Activated CD4-positive, alpha-beta T cell treated with anti-CD3 and anti-CD28 coated beads, Interleukin-2, Interleukin-6, amounts not matched to agents 100 ng/mL and 50 ng/mL, durations not matched to agents 16 hours and 8 hours (primary cell): ENCODE results near the gene ASTE1.
"Not testable (repeated sequence)": the region's sequence is repeated elsewhere in the genome, so short reads cannot be mapped to it uniquely, and the experiment has no call there.

Experiments used
- DNase-seq: peaks from one replicate; pipeline ENCODE4 v3.0.0-alpha.2; 2020

ASTE1 gene

DNA sequence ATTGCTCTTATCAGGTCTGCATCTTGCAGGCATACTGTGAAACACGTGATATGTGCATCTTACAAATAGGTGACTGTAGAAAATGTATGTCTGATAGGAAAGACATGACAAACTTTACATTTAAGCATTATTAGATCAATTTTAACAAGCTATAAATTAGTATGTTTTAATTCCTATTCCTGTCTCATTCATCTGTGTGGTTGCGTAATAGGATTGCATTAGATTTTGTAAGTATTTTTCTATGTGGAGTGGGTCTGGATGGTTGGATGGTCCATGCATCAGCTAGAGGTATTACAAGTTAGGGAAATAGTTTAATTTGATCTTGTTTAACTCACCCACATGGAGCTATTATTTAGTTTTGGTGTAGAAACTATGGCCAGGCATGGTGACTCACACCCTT is 18.8 kb downstream of the ASTE1 start:
- no peak for DNase-seq

DNA sequence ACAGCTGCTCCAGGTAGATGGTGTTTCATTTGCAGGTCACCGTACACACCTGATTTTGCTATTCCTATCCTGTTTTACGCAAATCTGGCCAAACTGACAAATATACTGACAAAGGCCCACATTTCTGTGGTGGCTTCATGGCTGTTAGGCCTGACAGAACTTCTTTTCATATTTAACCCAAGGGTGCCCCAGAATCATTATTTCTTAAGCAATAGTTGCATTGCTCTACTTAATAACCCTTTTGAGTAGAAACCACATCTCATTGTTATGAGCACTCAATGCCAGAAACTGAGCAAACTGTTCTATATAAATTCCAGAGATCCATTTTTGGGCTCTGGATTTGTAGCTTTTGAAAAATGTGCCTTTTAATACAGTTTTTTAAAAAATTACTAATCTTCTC is 19.4 kb downstream of the ASTE1 start:
- DNase-seq: no peak

DNA sequence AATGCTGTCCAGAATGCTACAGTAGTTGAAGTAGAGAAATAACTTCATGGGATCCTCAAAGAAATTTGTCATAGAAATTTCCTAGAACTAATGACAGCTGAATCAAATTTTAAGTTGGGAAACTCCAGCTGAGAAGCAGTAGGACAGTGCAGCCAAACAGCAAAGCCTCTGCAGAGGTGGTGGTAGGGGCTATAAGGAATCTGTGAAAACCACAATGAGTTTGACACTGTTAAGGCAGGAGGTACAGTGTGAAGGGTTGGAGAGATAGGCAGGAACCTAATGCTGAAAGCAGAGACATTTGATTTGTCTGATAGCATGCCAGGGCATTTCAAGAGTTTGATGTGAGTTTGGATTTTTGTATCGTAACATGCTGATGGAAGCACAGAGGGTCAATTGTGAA is 22.0 kb downstream of the ASTE1 start:
- peak; percentile 20 for DNase-seq

- DNase-seq: no peak
Observed at GRCh38 chr3:131001071-131001470, 25.6 kb downstream of the ASTE1 start.

GRCh38 chr3:130997289-130997688 is 29.3 kb downstream of the ASTE1 start:
- DNase-seq: no peak

- no peak for DNase-seq
Observed at GRCh38 chr3:130992344-130992743, 34.3 kb downstream of the ASTE1 start.

DNA sequence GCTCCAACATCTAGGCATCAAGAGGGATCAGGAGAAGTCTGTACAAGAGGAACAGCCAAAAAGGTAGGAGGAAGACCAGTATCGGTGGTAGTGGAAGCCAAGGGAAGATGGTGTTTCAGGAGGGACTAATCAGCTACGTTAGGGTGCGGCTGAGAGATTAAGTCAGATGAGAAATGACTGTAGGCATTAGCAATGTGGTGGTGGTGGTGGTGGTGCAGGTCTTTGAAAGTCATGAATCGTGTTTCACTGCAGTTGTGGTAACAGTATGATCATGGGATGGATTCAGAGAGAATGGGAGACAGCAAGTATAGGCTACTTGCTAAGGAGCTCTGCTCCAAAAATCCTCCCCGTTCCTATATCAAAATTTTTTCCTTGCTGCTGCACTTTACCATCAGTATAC is 35.5 kb downstream of the ASTE1 start:
- peak; percentile 17 for DNase-seq

GRCh38 chr3:130990282-130990681 is 36.3 kb downstream of the ASTE1 start:
- no peak for DNase-seq

DNA sequence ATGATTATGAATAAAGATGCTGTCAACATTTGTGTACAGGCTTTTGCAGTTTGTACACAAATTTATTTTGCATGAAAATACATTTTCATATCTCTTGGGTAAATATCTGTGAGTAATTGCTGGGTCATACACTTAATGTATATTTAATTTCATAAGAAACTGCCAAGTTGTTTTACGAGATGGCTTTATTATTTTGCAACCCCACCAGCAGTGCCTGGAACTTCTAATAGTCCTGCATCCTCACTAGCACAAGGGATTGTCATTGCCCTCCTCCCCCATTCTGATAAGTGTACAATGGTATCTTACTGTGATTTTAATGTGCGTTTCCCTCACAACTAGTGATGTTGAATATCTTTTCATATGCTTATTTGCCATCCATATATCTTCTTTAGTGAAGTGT is 45.2 kb downstream of the ASTE1 start:
- DNase-seq: no peak

GRCh38 chr3:130979117-130979516 is 47.5 kb downstream of the ASTE1 start:
- DNase-seq: no peak

DNA sequence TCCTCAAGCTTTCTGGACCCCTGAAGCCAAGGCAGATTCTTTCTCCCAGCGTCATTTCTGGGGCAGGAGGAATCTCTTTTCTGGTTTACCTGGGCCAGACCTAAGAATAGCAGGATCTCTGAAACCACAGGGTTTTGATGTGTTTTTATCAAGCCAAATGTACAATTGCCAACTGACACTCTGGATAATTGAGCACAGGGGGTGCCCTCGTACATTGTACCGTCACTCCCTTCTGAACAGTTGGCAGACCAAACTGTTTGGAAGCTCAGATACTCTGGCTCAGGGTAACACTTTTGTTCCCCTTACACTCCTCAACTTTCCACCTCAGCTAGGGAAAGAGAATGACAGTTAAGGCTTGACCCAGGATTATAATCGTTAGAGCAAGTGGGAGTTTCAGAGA is 49.9 kb downstream of the ASTE1 start:
- DNase-seq: no peak

- DNase-seq: no peak
Observed at GRCh38 chr3:130975251-130975650, 51.4 kb downstream of the ASTE1 start.

GRCh38 chr3:130974201-130974600 is 52.4 kb downstream of the ASTE1 start:
- DNase-seq: no peak

- DNase-seq: no peak
Observed at GRCh38 chr3:130973406-130973805, 53.2 kb downstream of the ASTE1 start.

DNA sequence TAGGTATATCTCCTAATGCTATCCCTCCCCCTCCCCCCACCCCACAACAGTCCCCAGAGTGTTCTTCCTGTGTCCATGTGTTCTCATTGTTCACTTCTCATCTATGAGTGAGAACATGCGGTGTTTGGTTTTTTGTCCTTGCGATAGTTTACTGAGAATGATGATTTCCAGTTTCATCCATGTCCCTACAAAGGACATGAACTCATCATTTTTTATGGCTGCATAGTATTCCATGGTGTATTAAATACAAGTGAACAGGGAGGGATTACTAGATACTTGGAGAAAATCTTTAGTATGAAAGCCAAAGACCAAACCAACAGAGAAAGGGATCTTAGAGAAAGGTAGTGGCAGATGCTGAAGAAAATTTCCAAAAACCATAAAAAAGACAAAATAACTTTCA is 54.0 kb downstream of the ASTE1 start:
- not testable (repeated sequence) for DNase-seq

GRCh38 chr3:130971208-130971607 is 55.4 kb downstream of the ASTE1 start:
- DNase-seq: peak; percentile 19

- no peak for DNase-seq
Observed at GRCh38 chr3:130969621-130970020, 57.0 kb downstream of the ASTE1 start.

DNA sequence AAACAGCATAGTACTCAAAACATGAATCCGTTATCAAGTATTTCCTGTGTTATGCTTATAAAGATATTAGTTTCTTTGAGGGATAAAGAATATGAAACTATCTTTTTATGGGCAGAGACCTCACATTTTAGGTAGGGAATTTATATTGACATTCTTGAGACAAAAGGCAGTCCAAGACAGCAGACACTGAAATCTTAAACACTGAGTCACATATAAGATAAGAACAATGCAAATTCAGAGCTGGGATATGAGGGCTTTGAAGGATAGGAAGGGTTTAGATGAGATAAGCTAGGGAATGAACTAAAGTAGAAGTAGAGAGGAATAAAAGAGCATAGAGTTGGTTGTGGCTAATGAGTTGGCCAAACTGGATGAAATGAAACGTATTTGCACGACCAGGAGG is 58.4 kb downstream of the ASTE1 start:
- DNase-seq: no peak

DNA sequence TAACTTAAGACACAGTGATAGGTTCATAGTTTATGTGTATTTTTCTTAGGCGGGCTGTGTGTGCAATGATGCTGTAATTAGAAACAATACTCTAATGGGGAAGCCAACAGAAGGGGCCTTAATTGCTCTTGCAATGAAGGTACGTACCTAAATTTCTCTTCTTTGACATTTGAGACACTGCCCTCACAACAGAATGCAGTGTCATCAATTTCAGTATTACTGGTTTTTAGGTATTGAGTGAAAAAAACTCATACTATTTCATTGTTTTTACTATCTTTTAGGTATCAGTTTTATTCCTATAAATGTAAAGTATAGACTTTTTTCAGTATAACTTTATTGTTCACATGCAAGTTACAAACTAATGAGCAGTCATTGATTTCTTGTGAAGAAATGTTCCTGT is 59.3 kb downstream of the ASTE1 start:
- DNase-seq: no peak

GRCh38 chr3:130963878-130964277 is 62.7 kb downstream of the ASTE1 start:
- no peak for DNase-seq
